ENCODE measurements around the gene SRSF5. TPM values are rescaled to one million over a fixed set of nuclear protein-coding genes. Genes with fewer than 3 reads are reported as not detected.

Gene SRSF5
- total and polyA plus RNA-seq, 2 of the 13 experiments (the other 11 are each of a cell fraction or from before 2014, with no cell fraction given), result 189 to 277 TPM

DNA sequence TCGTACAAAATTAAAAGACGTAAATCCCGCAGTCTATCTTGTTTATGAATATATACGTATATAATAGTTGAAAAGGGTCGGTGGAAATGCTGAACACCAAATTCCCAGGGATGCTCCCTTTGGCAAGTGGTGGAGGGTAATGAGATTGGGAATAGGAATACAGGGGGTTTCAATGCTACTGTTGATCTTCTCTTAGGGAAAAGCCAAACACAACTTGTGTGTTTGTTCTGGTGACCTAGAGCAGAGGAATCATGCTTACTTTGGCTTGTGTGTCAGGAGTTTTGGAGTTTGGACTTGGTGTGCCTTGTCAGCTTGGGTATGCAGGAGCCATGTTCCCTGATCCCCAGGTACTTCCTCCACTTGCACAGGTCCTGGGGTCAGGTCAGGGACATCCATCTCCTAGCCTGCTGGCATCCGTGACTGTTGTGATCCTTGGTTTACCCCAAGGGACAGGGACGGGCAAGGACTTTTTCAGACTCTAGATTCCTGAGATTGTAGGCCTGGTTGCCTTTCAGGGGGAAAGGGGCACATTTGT is 26.0 kb downstream of the SRSF5 start (continued):
- TF ChIP-seq HMGXB3 (CRISPR knock-in tag; IDR thresholded peaks at IDR 0.05; ENCODE audit: borderline replicate concordance), result no peak
- TF ChIP-seq ZNF652 (CRISPR knock-in tag; IDR thresholded peaks at IDR 0.05; ENCODE audit: borderline replicate concordance, low read depth), result no peak
- TF ChIP-seq BHLHE40 (IDR thresholded peaks at IDR 0.05; ENCODE audit: low read length), result no peak
- TF ChIP-seq, protein P1, sequence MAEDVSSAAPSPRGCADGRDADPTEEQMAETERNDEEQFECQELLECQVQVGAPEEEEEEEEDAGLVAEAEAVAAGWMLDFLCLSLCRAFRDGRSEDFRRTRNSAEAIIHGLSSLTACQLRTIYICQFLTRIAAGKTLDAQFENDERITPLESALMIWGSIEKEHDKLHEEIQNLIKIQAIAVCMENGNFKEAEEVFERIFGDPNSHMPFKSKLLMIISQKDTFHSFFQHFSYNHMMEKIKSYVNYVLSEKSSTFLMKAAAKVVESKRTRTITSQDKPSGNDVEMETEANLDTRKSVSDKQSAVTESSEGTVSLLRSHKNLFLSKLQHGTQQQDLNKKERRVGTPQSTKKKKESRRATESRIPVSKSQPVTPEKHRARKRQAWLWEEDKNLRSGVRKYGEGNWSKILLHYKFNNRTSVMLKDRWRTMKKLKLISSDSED (CRISPR knock-in tag; IDR thresholded peaks at IDR 0.05), result no peak
- 0 out of 2 replicates have a peak, but pooled peaks have one; percentile 31 for TF ChIP-seq ZNF629 (CRISPR knock-in tag; conservative IDR thresholded peaks at IDR 0.05)
- no peak for TF ChIP-seq AHR (CRISPR knock-in tag; IDR thresholded peaks at IDR 0.05)
- peak; percentile 78; the same call in 1 of the 2 replicates for TF ChIP-seq ZNF430 (CRISPR knock-in tag; IDR thresholded peaks at IDR 0.05)
- no peak for TF ChIP-seq CHD2 (IDR thresholded peaks at IDR 0.05; ENCODE audit: low read depth, low read length)
- no peak for TF ChIP-seq FIP1L1 (IDR thresholded peaks at IDR 0.05; ENCODE audit: borderline replicate concordance, insufficient read depth, low read depth, low read length)
- no peak for TF ChIP-seq ARNT2 (CRISPR knock-in tag; IDR thresholded peaks at IDR 0.05; ENCODE audit: low read depth)
- TF ChIP-seq THAP11 (CRISPR knock-in tag; IDR thresholded peaks at IDR 0.05), result no peak
- TF ChIP-seq ATAD3A (CRISPR knock-in tag; IDR thresholded peaks at IDR 0.05), result no peak
- TF ChIP-seq, protein P2, sequence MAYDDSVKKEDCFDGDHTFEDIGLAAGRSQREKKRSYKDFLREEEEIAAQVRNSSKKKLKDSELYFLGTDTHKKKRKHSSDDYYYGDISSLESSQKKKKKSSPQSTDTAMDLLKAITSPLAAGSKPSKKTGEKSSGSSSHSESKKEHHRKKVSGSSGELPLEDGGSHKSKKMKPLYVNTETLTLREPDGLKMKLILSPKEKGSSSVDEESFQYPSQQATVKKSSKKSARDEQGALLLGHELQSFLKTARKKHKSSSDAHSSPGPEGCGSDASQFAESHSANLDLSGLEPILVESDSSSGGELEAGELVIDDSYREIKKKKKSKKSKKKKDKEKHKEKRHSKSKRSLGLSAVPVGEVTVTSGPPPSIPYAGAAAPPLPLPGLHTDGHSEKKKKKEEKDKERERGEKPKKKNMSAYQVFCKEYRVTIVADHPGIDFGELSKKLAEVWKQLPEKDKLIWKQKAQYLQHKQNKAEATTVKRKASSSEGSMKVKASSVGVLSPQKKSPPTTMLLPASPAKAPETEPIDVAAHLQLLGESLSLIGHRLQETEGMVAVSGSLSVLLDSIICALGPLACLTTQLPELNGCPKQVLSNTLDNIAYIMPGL (CRISPR knock-in tag; IDR thresholded peaks at IDR 0.05; ENCODE audit: borderline replicate concordance in 1 of 2, low read depth in 1 of 2), result no peak
- TF ChIP-seq FOXK2 (IDR thresholded peaks at IDR 0.05), result 0 out of 2 replicates have a peak, but pooled peaks have one; percentile 43
- no peak for TF ChIP-seq ZNF546 (CRISPR knock-in tag; conservative IDR thresholded peaks at IDR 0.05)
- no peak for TF ChIP-seq RFXAP (CRISPR knock-in tag; IDR thresholded peaks at IDR 0.05; ENCODE audit: borderline replicate concordance)
- peak; percentile 79; the same call in 1 of the 2 replicates for TF ChIP-seq FOXO1 (CRISPR knock-in tag; IDR thresholded peaks at IDR 0.05)
- TF ChIP-seq ZNF878 (CRISPR knock-in tag; IDR thresholded peaks at IDR 0.05), result no peak
- TF ChIP-seq EP300 (IDR thresholded peaks at IDR 0.05; ENCODE audit: low read depth in 2 of 2, low read length in 2 of 2), result peak in 1 of 2 experiments; percentile 79; a peak in 2 of 4 replicates
- TF ChIP-seq EP300 (CRISPR knock-in tag; IDR thresholded peaks at IDR 0.05; ENCODE audit: borderline replicate concordance), result no peak; the same call in 1 of the 2 replicates
- TF ChIP-seq CREM (IDR thresholded peaks at IDR 0.05), result peak; percentile 48; the same call in 1 of the 2 replicates
- no peak for TF ChIP-seq CREM (CRISPR knock-in tag; IDR thresholded peaks at IDR 0.05)
- TF ChIP-seq ZNF891 (CRISPR knock-in tag; IDR thresholded peaks at IDR 0.05), result no peak
- TF ChIP-seq ZNF616 (CRISPR knock-in tag; IDR thresholded peaks at IDR 0.05; ENCODE audit: low read depth), result no peak

All from HepG2 (cell line).